Subcutaneous abdominal adipose tissue (tissue), 5 donors: ENCODE data around the gene MINDY2.

Experiments
- H3K27ac ChIP-seq: one replicate; pipeline ENCODE4 v1.7.0; 2013; ENCODE audit warnings: low read depth, mild to moderate bottlenecking, inconsistent platforms, low read length, moderate library complexity
- H3K27me3 ChIP-seq, 5 donors: one replicate each; pipeline ENCODE4 v1.7.0; 2013; ENCODE audit warnings: low read length in 5 of 5, inconsistent platforms in 1 of 5; ENCODE audit not compliant: control insufficient read depth in 5 of 5, insufficient read depth in 4 of 5
- H3K36me3 ChIP-seq, 5 donors: one replicate each; pipeline ENCODE4 v1.7.0; 2013; ENCODE audit warnings: low read length in 5 of 5; ENCODE audit not compliant: control insufficient read depth in 5 of 5, insufficient read depth in 5 of 5
- H3K4me1 ChIP-seq, 5 donors: one replicate each; pipeline ENCODE4 v1.7.0; 2013; ENCODE audit warnings: low read length in 5 of 5, mild to moderate bottlenecking in 3 of 5, moderate library complexity in 1 of 5; ENCODE audit not compliant: control insufficient read depth in 5 of 5, insufficient read depth in 5 of 5
- H3K4me3 ChIP-seq, 5 donors: one replicate each; pipeline ENCODE4 v1.7.0; 2013; ENCODE audit warnings: low read length in 5 of 5, low read depth in 1 of 5
- H3K9ac ChIP-seq, 5 donors: one replicate each; pipeline ENCODE4 v1.7.0; 2013; ENCODE audit warnings: low read length in 5 of 5, mild to moderate bottlenecking in 4 of 5, moderate library complexity in 3 of 5
- H3K9me3 ChIP-seq, 5 donors: one replicate each; pipeline ENCODE4 v1.7.0; 2013; ENCODE audit warnings: low read length in 5 of 5; ENCODE audit not compliant: control insufficient read depth in 5 of 5
- donor health status: healthy.
- donor health status: healthy.
- donor health status: healthy.
- donor health status: healthy.
- donor health status: healthy.

The MINDY2 gene

GRCh38 chr15:58910456-58910855, 139.4 kb downstream of the MINDY2 start:
- Histone ChIP-seq H3K36me3 (peaks cover 18 to 57% (median 50%) of the 10 kb centered on the region in 5 donors), H3K27me3 (no peaks in the 10 kb centered on the region)

More at GRCh38 chr15:58910456-58910855, 139.4 kb downstream of the MINDY2 start:
- H3K27ac ChIP-seq, result no peak overlapping the region
- no peak overlapping the region for H3K9ac ChIP-seq
- no peak overlapping the region for H3K4me3 ChIP-seq
- H3K9me3 ChIP-seq, result no peaks in the 10 kb centered on the region
- peaks cover 0 to 11% (median 6%) of the 10 kb centered on the region in 5 donors for H3K4me1 ChIP-seq
